GM20000 (cell line): ENCODE data around the gene ZCCHC14.
"Not testable (repeated sequence)": the region's sequence is repeated elsewhere in the genome, so short reads cannot be mapped to it uniquely, and the experiment has no call there.

Experiments
- DNase-seq: peaks from one replicate; pipeline ENCODE4 v3.0.0; 2012; ENCODE audit warnings: low spot score
- CTCF ChIP-seq: IDR thresholded peaks from 2 replicates; pipeline ENCODE4 v1.5.1; 2012; ENCODE audit warnings: mild to moderate bottlenecking, control low read depth; ENCODE audit errors: extremely low read depth, missing control alignments

ZCCHC14 gene

GRCh38 chr16:87516361-87516760, 23.5 kb upstream of the ZCCHC14 start:
- DNase-seq: no peak
- TF ChIP-seq CTCF: no peak

GRCh38 chr16:87515475-87516330, 22.9 kb upstream of the ZCCHC14 start:
- DNase-seq: no peak
- no peak for TF ChIP-seq CTCF

- DNase-seq: not testable (repeated sequence)
These were observed 17.0 kb upstream of the ZCCHC14 start for GRCh38 chr16:87509778-87510177.

- DNase-seq: no peak
- TF ChIP-seq CTCF: no peak
These were observed 14.7 kb upstream of the ZCCHC14 start for GRCh38 chr16:87507351-87508069.

- no peak for DNase-seq
- TF ChIP-seq CTCF: no peak
These were observed 13.9 kb upstream of the ZCCHC14 start for GRCh38 chr16:87506423-87507350.

GRCh38 chr16:87505834-87506233, 13.0 kb upstream of the ZCCHC14 start:
- TF ChIP-seq CTCF: no peak
- no peak for DNase-seq

- DNase-seq: not testable (repeated sequence)
These were observed 10.6 kb upstream of the ZCCHC14 start for GRCh38 chr16:87503232-87503937.
